ENCODE data around the gene C20orf96.
A peak's percentile ranks its signal among the peaks of the same experiment; 100 is the strongest.
"Not testable (repeated sequence)": the region's sequence is repeated elsewhere in the genome, so short reads cannot be mapped to it uniquely, and the experiment has no call there.

C20orf96 gene

DNA sequence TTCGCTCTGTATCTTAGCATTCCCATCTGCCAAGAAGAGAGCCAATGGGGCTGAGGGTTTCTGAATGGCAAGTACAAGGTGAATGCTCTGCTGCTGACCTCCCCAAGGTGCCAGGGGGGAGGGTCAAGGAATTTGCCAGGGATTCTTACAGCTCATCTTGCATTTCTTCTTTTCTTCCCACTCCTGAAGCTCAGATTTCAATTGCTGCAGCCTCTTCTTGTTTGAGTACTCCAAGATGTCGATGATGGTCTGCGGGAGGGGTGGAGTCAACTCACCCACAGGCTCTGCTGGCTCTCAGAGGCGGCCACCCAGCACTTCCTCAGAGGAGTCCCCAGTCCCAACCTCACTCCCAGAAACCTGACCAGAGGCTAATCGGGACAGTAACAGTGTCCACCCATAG, 12.4 kb downstream of the C20orf96 start:
- DNase-seq = no peak

- no peak for DNase-seq
Observed at GRCh38 chr20:277496-277781, 13.1 kb downstream of the C20orf96 start.

GRCh38 chr20:276620-277495, 13.7 kb downstream of the C20orf96 start:
- DNase-seq = no peak

GRCh38 chr20:275791-276190, 14.8 kb downstream of the C20orf96 start:
- DNase-seq = no peak

GRCh38 chr20:273884-274283, 16.7 kb downstream of the C20orf96 start:
- DNase-seq = no peak

- DNase-seq = no peak
Observed at GRCh38 chr20:272718-273117, 17.8 kb downstream of the C20orf96 start.

DNA sequence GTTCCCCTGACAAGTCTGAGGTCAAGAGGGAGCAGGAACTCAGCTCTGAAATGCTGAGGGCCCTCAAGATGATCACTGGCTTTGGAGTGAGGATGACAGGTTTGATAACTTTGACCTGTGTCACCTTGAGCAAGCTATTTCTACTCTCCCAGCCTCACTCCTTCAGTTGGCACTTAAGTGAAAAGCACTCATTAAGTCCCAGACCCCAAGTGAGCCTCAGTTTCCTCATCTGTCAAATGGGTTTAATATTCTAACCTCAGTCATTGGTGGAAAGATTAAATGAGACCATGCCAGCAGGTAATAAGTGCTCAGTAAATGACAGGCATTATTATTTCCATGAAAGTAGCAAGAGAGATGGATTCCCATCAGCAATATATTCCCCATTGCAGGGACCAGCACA, 19.0 kb downstream of the C20orf96 start:
- DNase-seq = no peak

DNA sequence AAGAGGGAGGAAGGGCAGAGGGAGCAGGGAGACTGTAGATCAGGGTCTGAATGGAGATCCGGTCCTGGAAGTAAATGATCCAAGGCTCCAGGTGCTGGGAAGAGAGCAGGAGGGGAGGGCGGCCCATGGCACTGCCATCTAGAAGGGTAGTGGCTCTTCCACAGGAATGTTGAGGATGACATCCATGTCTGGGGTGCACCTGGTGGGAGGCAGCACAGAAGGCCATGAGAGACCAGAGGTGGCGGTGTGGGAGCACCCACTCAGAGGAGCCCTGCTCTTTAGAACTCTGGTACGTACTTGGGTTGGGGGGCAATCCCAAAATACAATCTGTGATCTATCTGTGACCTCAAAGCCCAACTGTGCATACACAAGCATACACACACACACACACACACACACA, 19.5 kb downstream of the C20orf96 start:
- no peak for DNase-seq

GRCh38 chr20:270517-270916, 20.0 kb downstream of the C20orf96 start:
- no peak for DNase-seq

DNA sequence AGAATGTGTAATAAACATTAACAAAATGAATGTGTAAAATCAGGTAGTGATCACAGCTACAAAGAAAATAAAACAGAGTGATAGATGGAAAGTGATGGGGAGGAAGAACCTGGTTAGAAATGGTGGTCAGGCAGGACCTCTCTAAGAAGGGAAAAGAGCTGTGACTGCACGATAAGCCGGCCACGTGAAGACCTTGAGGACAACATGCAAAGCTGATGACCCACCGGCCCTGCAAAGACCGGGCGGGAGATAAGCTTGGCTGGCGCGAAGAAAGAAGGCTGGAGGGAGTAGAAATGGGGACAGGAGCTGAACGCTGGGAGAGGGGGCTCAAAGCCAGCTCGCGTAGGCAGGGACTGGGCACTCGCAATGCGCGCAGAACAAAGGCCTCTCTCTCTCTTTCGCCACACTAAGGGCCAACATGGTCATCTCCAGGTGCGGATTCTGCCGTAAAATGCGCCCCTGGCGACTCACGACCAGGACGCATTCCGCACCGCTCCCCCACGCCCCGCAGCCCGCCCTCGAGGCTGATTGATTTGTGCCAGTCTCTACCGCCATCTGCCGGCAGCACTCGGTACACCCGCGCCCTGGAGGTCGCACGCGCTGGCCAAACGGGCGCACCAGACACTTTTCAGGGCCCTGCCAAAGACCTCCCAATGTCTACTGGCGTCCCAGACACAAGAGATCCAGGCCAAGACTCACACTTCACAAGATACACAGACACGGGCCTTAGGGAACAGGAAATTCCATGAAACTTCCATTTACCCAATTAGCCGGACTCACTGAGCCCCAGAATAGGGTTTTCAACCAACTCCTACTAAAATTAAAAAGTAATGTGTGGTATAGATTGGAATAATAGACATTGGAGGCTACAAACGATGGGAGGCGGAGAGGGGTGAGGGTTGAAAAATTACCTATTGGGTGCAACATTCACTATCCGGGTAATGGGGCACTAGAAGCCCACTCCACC, 23.7 kb downstream of the C20orf96 start:
- peak; percentile 84 to 88 for DNase-seq

- DNase-seq = no peak
Observed at GRCh38 chr20:263701-264100, 26.8 kb downstream of the C20orf96 start.

GRCh38 chr20:259981-260380, 30.6 kb downstream of the C20orf96 start:
- no peak for DNase-seq

GRCh38 chr20:258963-259362, 31.6 kb downstream of the C20orf96 start:
- DNase-seq = peak in 1 of 2 donors; percentile 18

GRCh38 chr20:258269-258858, 32.2 kb downstream of the C20orf96 start:
- no peak for DNase-seq

DNA sequence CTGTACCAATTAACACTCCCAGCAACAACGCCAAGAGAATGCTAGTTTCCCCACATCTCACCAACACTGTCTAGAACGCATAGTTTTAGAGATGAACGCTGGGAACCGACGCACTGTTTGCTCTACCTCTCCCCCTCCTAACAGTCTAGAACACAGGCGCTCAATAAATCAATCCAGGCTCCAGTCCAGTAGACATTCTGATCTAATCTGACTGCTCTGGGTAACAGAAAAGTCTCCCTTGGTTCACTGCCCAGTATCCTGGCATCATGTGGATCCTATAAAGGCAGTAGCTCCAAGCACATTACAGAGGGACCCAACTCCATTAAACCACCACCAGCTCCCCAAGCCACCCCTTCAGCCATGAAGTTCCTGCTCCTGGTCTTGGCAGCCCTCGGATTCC, 33.1 kb downstream of the C20orf96 start, which contains the start of gene DEFB132:
Gene DEFB132, plus strand, starts transcription at position 306 of the 400 bp plus-strand sequence. Its CDS starts 55 bp downstream, at position 361.
- DNase-seq = no peak

DNA sequence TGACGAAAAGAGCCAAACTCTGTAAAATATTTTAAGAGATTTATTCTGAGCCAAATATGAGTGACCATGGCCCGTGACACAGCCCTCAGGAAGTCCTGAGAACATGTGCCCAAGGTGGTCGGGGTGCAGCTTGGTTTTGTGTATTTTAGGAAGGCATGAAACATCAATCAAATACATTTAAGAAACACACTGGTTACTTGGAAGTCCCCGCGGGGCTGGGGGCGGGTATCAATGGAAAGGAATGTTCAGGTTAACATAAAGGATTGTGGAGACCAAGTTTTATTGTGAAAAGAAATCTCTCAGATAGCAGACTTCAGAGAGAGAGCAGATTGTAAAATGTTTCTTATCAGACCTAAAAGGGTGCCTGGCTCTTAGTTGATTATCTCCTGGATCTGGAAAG, 37.1 kb downstream of the C20orf96 start:
- not testable (repeated sequence) for DNase-seq

DNA sequence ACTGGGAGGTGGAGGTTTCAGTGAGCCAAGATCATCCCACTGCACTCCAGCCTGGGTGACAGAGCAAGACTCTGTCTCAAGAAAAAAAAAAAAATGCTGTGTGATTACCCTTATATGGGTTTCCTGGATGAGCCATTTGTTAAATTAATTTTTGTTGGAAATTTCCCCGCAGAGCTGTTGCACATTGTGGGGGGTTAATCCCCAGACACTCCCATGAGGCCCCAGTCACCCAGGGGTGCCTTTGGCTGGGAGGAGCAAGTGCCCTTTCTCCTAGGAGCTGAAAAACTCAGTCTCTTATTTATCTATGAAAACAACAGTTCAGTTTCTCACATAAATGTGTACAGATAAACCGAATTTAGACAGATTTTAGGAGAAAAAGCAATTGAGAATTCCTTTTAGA, 37.7 kb downstream of the C20orf96 start:
- no peak for DNase-seq

DNA sequence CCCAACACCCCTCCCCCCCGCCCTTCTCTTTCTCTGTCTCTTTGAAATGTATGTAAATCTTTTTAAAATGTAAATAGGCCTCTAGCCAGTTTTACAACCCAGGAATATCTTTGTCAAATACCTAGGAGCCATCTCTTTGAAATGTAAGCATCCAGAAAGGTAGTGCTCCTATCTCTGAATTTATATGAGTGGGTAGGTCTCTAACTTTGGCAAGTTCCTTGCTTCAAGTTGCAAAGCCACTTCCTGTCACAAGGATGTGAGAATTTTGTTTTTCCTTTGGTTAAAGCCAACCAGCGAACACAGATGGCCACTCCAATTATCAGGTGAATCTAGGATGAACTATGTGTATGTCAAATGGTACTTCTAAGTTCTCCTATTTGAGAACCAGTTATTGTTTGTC, 39.2 kb downstream of the C20orf96 start:
- no peak for DNase-seq

DNA sequence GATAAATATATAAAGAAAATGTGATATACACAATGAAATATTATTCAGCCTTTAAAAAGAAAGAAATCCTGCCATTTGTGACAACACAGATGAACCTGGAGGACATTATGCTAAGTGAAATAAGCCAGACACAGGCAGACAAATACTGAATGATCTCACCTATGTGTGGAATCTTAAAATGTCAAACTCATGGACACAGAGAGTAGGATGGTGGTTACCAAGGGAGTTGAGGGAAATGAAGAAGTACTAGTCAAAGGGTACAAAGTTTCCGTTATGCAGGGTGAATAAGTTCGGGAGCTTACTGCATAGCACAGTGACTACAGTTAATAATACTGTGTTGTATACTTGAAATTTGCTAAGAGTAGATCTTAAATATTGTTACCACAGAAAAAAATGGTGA, 47.6 kb downstream of the C20orf96 start:
- DNase-seq = no peak

DNA sequence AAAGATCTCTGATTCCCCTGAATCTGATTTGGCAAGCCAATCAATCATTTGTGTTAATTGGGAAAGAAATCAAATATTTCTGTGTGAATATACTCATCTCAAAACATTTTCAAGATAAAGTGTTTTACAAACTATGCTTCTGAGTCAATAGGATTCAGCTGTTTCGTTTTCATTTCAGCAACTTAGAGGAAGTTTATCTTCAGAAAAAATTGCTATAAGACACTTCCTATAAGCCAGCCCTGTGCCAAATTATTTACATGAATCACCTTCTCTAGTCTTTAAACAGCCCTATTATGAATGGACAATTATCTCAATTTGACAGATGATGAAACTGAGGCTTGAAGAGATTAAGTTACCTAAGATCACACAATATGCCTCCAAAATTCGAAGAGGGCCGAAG, 52.6 kb downstream of the C20orf96 start:
- DNase-seq = peak in 1 of 2 donors; percentile 16

DNA sequence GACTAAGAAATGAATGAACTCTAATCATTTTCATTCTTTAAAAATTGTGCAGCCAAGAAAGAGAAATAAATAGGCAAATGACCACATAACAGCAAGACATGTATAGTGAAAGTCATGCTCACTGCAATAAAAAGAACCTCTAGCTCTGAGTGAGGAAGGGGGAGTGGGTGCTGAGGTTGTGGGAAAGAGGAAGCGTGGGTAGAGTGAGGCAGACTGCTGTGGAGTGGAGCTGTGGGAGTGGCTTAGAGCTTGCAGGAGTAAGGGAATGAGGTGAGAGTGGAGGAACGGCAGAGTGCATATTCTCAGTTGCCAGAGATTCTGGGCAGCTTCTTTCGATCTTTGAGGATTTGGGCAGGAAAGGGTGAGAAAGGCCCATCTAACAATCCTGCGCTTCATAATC, 53.1 kb downstream of the C20orf96 start:
- DNase-seq = peak; percentile 18 to 50

DNA sequence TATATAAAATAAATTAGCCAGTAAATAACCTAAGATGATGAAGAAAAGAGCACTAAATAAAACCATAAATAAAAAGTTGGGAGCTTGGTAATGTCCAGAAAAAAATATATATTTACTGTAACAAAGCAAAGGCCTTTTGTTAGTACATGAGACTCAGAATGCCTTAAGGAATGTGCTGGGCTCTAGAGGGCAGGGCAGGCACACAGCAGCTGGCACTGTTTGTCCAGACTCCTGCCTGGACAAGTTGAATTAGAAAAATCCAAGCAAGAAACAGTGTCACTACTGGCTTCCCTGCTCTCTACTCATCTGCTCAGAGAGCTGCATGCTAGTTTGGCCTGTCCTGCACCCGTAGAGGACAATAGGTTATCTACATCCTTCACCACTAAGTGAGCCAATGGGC, 54.7 kb downstream of the C20orf96 start:
- no peak for DNase-seq

GRCh38 chr20:227439-228105, 63.0 kb downstream of the C20orf96 start:
- no peak for DNase-seq
